GM12892 (cell line): ENCODE measurements around the gene SIGLEC14.

ENCODE experiments used
- POLR2AphosphoS5 ChIP-seq: IDR thresholded peaks from 2 replicates; pipeline ENCODE4 v1.6.1; 2011; ENCODE audit warnings: low read depth, low read length, control low read depth
- TAF1 ChIP-seq: IDR thresholded peaks from 2 replicates; pipeline ENCODE4 v1.6.1; 2011; ENCODE audit warnings: low read depth, mild to moderate bottlenecking, control low read depth, low read length, borderline replicate concordance

GRCh38 chr19:51621178-51621577 lies 25.4 kb downstream of the SIGLEC14 start:
- TF ChIP-seq TAF1 (no peak), POLR2AphosphoS5 (no peak)
